Adrenal gland (tissue), 12 donors: Measurements from ENCODE around the gene GSTO2. TPM values are rescaled to one million over a fixed set of nuclear protein-coding genes. Genes with fewer than 3 reads are reported as not detected.
A peak's percentile ranks its signal among the peaks of the same experiment; 100 is the strongest.

Experiments
- DNase-seq, 7 donors: peaks; one replicate each; pipeline ENCODE4 v3.0.0-alpha.2; 2019 to 2020
- H3K27ac ChIP-seq, 5 donors: fragments of 200-600 bp; sonication (generic) in 4 of 5; 1 replicate in 3 of 5; 2 replicates in 2 of 5; pipeline versions ENCODE4 v1.5.1 to v1.8.0; 2016 to 2020; ENCODE audit warnings: mild to moderate bottlenecking in 1 of 5
- H3K27me3 ChIP-seq: fragments of 200-600 bp; 2 replicates; pipeline ENCODE4 v1.8.0; 2021
- H3K36me3 ChIP-seq, 2 donors: fragments of 200-600 bp; replicated peaks in 1 of 2; 1 replicate in 1 of 2; 2 replicates in 1 of 2; pipeline versions ENCODE4 v1.5.1 to v1.8.0; 2018 to 2022
- H3K4me1 ChIP-seq, 2 donors: fragments of 200-600 bp; replicated peaks in 1 of 2; 1 replicate in 1 of 2; 2 replicates in 1 of 2; pipeline versions ENCODE4 v1.5.1 to v1.8.0; 2018 to 2021
- H3K4me3 ChIP-seq, 4 donors: fragments of 200-600 bp; sonication (generic) in 3 of 4; one replicate each; pipeline ENCODE4 v1.5.1; 2016 to 2018
- H3K9me3 ChIP-seq, 3 donors: fragments of 200-600 bp; sonication (generic) in 1 of 3; replicated peaks in 1 of 3; 1 replicate in 2 of 3; 2 replicates in 1 of 3; pipeline versions ENCODE4 v1.5.1 to v1.8.0; 2016 to 2021
- POLR2A ChIP-seq, 2 donors: fragments of 450-650 bp; IDR thresholded peaks; one replicate each; pipeline ENCODE4 v1.6.1; 2017; ENCODE audit warnings: antibody characterized with exemption in 2 of 2, mild to moderate bottlenecking in 2 of 2, moderate library complexity in 1 of 2
- WGBS, 4 donors: extraction: QIAGEN DNeasy Blood & Tissue Kit in 2 of 4; methylation state at CpG; one replicate each; pipeline versions ENCODE4 v1.1.5 to v1.1.7; 2013 to 2017; 5-methylcytosine and 5-hydroxymethylcytosine counted together
- intact Hi-C, 2 donors: fragments of 100-400 bp; cut with DNase I; formaldehyde crosslinking; loops; one replicate each; pipeline versions ENCODE4 v1.14.1 to v1.15.0; 2022 to 2023
- polyA plus RNA-seq, 3 donors: library from polyadenylated mRNA; stranded (reverse); fragments of 200-250 nt in 2 of 3; fragments of 350-450 nt in 1 of 3; fragmentation: Illumina TruSeq in 1 of 3; extraction: RNeasy Lipid Tissue Mini Kit (QIAGEN cat#74804) in 1 of 3; gene quantifications; one replicate each; pipeline ENCODE4 v1.2.3, GENCODE V29; 2013 to 2014
- total RNA-seq, 9 donors: library from RNA; depleted of rRNA in 4 of 9; stranded (reverse); fragments of >200 nt in 4 of 9; fragments of 120-200 nt in 1 of 9; fragmentation: NEBNext Ultra II Directional in 1 of 9; extraction: Animal tissue kit (Norgen Biotek cat#: 25700) in 1 of 9; gene quantifications; one replicate each; pipeline versions ENCODE4 v1.1.0 to v1.2.4, GENCODE V29; 2013 to 2023
- TF ChIP-seq, protein P1 (sequence below), 6 experiments: fragments of 450-650 bp in 4 of 6; fragments of 200-600 bp in 2 of 6; sonication (generic) in 1 of 6; IDR thresholded peaks; 1 replicate in 5 of 6; 2 replicates in 1 of 6; pipeline versions ENCODE4 v1.5.1 to v1.8.0; 2016 to 2021; ENCODE audit warnings: antibody characterized with exemption in 6 of 6, mild to moderate bottlenecking in 2 of 6, moderate library complexity in 1 of 6
- donor health status: healthy with polysubstance abuse.
- donor health status: Bipolar disorder and iron deficiency.
- donor health status: DM: yes; HTN: yes; CAD: no.
- donor health status: DM: no; HTN: no; CAD: no.
- donor health status: DM: no; HTN: no; CAD: no.
- donor health status: DM: yes; HTN: yes; CAD: no.

The GSTO2 gene
- total and polyA plus RNA-seq, 12 donors, result 3.7 to 15.3 (median 7.3) TPM

DNA sequence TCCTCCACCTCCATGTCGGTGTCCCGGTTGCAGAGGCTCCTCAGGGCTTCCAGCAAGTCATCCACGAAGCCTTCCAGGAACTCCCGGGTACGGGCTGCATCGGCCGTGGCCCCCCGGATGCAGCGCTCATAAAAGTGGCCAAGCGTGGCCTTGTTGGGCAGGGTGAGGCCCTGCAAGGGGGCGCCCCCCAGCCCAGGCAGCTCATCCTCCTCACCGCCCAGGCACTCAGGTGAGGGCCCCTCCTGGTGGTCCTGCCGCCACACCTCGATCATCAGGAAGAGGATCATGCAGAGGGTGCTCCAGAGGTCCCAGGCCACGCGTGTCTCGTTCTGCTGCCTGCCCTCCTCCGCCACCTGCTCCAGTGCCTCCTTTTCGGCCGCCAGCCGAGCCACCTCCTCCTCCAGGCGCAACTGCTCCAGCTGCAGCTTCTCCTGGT, 46.5 kb downstream of the GSTO2 start:
- no peak overlapping the region for H3K27ac ChIP-seq
- H3K4me1 ChIP-seq, result peaks cover 15 to 21% of the 10 kb centered on the region in 2 donors
- TF ChIP-seq, protein P1, sequence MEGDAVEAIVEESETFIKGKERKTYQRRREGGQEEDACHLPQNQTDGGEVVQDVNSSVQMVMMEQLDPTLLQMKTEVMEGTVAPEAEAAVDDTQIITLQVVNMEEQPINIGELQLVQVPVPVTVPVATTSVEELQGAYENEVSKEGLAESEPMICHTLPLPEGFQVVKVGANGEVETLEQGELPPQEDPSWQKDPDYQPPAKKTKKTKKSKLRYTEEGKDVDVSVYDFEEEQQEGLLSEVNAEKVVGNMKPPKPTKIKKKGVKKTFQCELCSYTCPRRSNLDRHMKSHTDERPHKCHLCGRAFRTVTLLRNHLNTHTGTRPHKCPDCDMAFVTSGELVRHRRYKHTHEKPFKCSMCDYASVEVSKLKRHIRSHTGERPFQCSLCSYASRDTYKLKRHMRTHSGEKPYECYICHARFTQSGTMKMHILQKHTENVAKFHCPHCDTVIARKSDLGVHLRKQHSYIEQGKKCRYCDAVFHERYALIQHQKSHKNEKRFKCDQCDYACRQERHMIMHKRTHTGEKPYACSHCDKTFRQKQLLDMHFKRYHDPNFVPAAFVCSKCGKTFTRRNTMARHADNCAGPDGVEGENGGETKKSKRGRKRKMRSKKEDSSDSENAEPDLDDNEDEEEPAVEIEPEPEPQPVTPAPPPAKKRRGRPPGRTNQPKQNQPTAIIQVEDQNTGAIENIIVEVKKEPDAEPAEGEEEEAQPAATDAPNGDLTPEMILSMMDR (IDR thresholded peaks at IDR 0.05), result no peak
- no peak for TF ChIP-seq POLR2A (IDR thresholded peaks at IDR 0.05)
- DNase-seq, result no peak
- peaks cover 0 to 47% of the 10 kb centered on the region in 2 donors for H3K36me3 ChIP-seq
- no peaks in the 10 kb centered on the region for H3K9me3 ChIP-seq
- 95 to 99% (median 97%) methylated on average over 12 to 22 of the region's 22 CpGs for WGBS, 4 donors
- no peak overlapping the region for H3K4me3 ChIP-seq
- intact Hi-C loops, result no loop called here
- H3K27me3 ChIP-seq, result no peaks in the 10 kb centered on the region

DNA sequence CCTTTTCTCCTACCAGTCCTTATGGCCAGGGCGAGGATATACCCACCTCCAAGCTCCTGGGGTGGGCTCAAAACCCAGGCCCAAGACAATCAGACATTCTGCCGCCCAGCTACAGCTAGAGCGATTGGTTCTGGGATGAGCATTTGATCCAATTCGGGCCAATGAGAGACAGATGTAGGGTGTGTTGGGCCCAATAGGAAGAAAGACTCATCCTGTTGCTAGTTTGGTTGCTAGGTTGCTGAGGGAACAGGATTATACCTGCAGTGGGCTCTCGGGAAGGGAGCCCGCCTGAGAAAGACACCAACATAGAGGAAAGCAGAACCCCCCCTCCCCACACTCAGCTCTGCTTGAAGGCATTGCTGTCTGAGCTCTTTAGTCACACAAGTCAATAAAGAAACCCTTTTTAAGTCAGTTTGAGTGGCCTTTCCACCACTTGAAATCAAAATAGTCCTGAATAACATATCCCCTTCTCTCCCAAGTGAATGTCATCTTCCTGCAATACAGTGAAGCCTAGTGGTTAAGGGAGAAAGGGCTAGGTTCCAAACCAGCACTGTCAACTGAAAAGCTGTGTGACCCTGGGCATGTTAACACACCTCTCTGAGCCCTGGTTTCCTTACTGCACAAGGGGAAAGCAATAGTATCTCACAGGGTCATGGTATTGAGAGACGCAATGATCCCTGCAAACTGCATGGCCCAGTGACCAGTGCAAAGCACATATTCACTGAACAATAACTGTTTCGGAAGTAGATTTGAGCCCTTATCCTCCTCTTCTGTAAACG, 47.5 kb downstream of the GSTO2 start:
- H3K4me3 ChIP-seq, result no peak overlapping the region
- no peak for DNase-seq
- intact Hi-C loops, result no loop called here
- H3K9me3 ChIP-seq, result no peaks in the 10 kb centered on the region
- H3K27ac ChIP-seq, result peak overlapping the region in 2 of 5 donors; percentile 19 to 30
- whole genome bisulfite sequencing, 4 donors, result 87 to 91% (median 90%) methylated on average over 9 of the region's 9 CpGs
- H3K27me3 ChIP-seq, result no peaks in the 10 kb centered on the region
- peaks cover 13 to 26% of the 10 kb centered on the region in 2 donors for H3K4me1 ChIP-seq
- no peak for TF ChIP-seq POLR2A (IDR thresholded peaks at IDR 0.05)
- TF ChIP-seq, protein P1 (IDR thresholded peaks at IDR 0.05), result no peak
- H3K36me3 ChIP-seq, result peaks cover 0 to 39% of the 10 kb centered on the region in 2 donors

DNA sequence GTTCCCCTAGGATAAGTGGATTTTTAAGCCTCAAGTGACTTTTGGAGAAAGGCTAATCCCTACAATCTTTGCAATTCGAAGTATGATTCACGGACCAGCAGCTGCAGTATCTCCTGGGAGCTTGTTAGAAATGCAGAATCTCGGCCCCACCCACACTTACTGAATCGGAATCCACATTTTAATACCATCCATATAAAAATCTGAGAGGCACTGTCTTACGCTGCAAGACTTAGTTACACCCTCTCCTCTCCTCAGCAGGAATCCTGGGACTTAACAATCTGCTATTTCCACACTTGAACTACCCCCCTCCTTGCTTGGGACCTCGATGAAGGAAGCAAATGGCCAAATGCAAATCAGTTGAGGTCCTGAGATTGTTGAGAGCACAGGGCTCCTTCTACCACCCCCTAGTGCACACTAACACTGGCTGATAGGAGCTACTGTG, 48.3 kb downstream of the GSTO2 start:
- 60 to 73% (median 66%) methylated on average over 6 of the region's 6 CpGs for WGBS, 4 donors
- Histone ChIP-seq H3K4me3 (no peak overlapping the region), H3K27ac (peak overlapping the region in 2 of 5 donors; percentile 30 to 60), H3K36me3 (peaks cover 0 to 36% of the 10 kb centered on the region in 2 donors), H3K27me3 (no peaks in the 10 kb centered on the region), H3K9me3 (no peaks in the 10 kb centered on the region), H3K4me1 (peaks cover 13 to 34% of the 10 kb centered on the region in 2 donors)
- intact Hi-C loops, result no loop called here
- TF ChIP-seq, protein P1 (IDR thresholded peaks at IDR 0.05), result no peak
- no peak for TF ChIP-seq POLR2A (IDR thresholded peaks at IDR 0.05)
- no peak for DNase-seq

DNA sequence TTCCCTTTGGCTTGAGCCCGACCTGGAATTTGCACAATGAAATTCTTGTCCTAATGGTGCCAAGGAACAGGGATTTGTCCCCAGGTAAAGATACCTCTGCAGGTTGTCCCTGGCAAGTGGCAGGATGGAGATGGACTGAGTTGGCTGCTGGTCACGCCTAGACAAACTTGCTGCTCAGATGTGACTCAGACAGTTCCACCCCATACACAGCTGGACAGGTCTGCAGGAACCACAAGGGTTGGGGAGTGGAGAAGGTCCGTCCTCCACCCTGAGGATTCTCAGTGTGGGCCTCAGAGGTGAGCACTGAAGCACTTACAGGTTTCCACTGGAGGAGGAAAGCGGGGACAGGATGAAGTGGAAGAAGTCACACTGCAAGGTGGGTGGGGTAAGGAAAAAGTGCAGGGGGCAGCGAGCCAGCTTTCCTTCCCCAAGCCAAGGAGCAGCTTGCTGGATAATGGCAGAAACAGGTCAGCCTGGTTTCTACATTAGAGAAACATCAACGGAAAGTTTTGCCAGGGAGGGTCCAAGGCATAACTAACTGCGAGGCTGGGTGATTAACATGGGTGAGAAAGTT, 48.8 kb downstream of the GSTO2 start:
- 88 to 92% (median 91%) methylated on average over 7 of the region's 7 CpGs for WGBS, 4 donors
- peaks cover 0 to 31% of the 10 kb centered on the region in 2 donors for H3K36me3 ChIP-seq
- peaks cover 13 to 39% of the 10 kb centered on the region in 2 donors for H3K4me1 ChIP-seq
- TF ChIP-seq POLR2A (IDR thresholded peaks at IDR 0.05), result no peak
- TF ChIP-seq, protein P1 (IDR thresholded peaks at IDR 0.05), result no peak
- no peak for DNase-seq
- H3K27ac ChIP-seq, result peak overlapping the region in 1 of 5 donors; percentile 60
- intact Hi-C loops, result no loop called here
- H3K27me3 ChIP-seq, result no peaks in the 10 kb centered on the region
- no peak overlapping the region for H3K4me3 ChIP-seq
- no peaks in the 10 kb centered on the region for H3K9me3 ChIP-seq
